Stimulated activated CD8-positive, alpha-beta memory T cell treated with anti-CD3 and anti-CD28 coated beads, Interleukin-7, amount 100 ng/mL, for 1 hour (primary cell): ENCODE data around the gene CCDC61.

ENCODE experiments used
- DNase-seq, 2 donors: peaks; one replicate each; pipeline ENCODE4 v3.0.0-alpha.2; 2020; ENCODE audit warnings: low read depth in 2 of 2

Gene CCDC61

DNA sequence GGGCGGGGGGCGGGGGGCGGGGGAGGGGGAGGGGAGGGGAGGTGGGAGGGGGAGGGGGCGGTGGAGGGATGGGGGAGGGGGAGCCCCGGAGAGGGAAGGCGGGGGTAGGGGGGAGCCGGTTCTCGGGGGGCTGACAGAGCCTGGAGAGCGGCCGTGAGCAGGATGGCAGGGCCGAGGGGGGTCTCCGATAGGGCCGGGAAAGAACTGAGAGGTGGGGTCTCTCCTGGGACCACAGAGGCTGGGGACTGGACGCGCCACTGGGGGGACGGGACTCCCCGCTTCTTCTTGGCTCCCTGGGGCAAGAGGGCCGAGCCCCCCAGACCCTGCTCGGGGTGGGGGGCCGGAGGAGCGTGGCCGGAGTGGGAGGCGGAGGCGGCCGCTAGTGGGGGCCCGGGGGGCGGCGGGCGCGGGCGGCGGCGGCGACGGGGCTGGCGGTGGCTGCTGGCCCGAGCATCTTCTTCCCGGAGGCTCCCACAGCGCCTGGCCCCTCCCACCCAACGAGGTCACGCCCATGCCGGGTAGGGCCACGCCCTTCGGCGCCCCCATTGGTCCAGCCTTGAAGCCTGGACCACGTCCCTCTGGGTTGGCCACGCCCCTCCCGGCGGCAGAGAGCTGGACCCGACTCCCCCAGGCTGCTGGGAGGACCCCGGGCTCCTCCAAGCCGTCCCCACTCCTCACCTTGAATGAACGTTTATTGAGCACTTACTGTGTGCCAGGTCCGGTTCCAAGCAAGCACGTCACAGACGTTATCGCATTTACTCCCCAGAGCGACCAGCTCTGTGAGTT lies 21.5 kb upstream of the CCDC61 start, which contains the start of gene NOVA2:
Gene NOVA2 (minus strand): TSS at position 313 of the 786 bp plus-strand sequence. CDS start 514 bp downstream, outside the sequence.
- DNase-seq = no peak

- DNase-seq = no peak
Observed at GRCh38 chr19:45975306-45976070, 19.8 kb upstream of the CCDC61 start.

- no peak for DNase-seq
Observed at GRCh38 chr19:45976178-45976577, 19.1 kb upstream of the CCDC61 start.

GRCh38 chr19:45978156-45978555 lies 17.1 kb upstream of the CCDC61 start:
- no peak for DNase-seq

- no peak for DNase-seq
Observed at GRCh38 chr19:45981350-45981749, 13.9 kb upstream of the CCDC61 start.

DNA sequence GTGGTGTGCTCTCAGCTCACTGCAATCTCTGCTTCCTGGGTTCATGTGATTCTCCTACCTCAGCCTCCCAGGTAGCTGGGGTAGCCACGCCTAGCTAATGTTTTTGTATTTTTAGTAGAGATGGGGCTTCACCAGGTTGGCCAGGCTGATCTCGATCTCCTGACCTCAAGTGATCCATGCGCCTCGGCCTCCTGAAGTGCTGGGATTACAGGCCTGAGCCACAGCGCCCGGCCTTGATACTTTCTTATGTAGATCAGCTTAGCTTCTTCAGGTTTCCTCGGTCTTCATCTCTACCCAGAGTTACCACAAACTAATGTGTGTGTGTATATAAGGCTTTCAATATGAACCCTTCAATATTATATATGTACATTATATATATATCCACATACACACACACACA lies 9.9 kb upstream of the CCDC61 start:
- no peak for DNase-seq

- DNase-seq = no peak
Observed at GRCh38 chr19:45990113-45990728, 5.0 kb upstream of the CCDC61 start.

- DNase-seq = no peak
Observed at GRCh38 chr19:45994456-45994997, 740 bp upstream of the CCDC61 start.

- DNase-seq = no peak
Observed at GRCh38 chr19:45995715-45996385, 583 bp downstream of the CCDC61 start.

DNA sequence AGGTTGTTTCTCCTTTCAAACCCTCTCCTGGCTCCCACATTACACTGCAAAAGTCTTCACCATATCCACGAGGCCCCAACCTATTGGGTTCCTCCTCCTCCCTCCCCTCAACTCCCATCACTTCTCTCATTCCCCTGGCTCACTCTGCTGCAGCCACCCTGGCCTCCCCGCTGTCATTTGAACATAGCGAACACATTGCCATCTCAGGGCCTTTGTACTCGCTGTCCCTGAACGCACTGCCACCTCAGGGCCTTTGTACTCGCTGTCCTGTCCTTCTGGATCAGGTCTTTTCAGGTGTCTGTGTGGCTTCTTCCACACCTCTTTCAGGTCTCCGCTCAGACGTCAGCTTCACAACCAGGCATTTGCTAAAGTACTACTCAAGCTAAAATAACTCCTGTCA lies 1.7 kb downstream of the CCDC61 start:
- no peak for DNase-seq

DNA sequence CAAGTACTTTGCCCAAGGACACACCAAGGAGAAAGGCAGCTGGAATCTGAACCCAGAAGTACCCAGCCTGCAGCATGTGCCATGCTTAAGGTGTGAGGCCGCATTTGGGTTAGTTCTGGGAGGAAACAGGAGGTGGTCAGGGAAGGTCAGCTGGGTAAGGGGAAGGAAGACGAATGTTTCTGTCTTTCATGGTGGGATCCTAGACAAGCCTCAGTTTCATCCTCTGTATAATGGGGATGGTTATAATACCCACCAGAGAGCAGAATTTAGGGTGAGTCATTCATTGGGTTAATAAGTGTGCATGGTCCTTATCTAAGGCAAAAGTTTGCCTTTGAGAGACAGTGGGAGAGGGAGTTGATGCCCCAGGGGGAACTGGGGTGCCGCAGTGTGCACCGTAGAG lies 3.6 kb downstream of the CCDC61 start:
- no peak for DNase-seq

DNA sequence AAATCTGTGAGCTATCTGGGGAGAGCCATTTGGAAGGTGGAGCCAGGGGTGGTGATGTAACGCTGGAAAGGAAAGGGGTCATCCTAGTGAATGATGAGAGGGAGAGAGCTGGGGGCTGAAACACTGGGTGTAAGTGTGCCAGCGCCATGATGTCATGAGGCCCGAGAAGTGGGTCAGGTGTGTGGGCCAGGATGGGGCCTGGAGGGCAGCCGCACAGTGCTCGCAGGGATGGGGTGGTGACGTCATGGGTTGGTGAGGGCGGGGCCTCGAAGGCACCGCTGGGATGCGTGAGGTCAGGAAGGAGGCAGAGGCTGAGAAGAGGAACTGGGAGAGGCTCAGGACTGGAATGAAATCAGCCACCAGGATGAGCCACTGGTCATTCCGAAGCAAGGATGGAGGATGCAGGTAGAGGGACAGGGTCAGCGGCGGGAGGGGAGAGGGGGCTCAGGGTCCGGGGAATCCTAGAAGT lies 4.4 kb downstream of the CCDC61 start:
- DNase-seq = no peak

GRCh38 chr19:46000491-46001246 lies 5.4 kb downstream of the CCDC61 start:
- peak; percentile 40 to 51 for DNase-seq

DNA sequence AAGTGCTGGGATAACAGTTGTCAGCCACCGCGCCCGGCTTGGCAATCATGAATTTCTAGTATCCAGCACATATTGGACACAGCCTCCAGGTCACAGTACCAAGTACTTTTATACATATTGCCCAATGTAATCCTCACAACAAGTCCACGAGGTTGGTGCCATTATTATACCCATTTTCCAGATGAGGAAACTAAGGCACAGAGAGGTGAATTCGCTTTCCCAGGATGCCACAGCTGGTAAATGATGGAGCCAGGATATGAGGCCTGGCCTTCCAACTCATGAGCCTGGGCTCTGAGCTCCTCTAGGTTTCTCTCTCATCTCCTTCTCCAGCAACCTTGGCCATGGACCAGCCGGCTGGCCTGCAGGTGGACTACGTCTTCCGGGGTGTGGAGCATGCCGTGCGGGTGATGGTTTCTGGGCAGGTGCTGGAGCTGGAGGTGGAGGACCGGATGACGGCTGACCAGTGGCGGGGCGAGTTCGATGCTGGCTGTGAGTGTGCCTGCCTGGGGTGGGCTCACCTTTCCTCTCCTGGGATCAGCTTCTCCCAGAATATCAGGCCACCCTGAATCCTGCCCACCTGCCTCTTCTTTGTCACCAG lies 7.5 kb downstream of the CCDC61 start:
- DNase-seq = no peak

- DNase-seq = no peak
Observed at GRCh38 chr19:46006411-46006810, 11.1 kb downstream of the CCDC61 start.

GRCh38 chr19:46009530-46010510 lies 14.6 kb downstream of the CCDC61 start:
- DNase-seq = peak; percentile 30 to 40

DNA sequence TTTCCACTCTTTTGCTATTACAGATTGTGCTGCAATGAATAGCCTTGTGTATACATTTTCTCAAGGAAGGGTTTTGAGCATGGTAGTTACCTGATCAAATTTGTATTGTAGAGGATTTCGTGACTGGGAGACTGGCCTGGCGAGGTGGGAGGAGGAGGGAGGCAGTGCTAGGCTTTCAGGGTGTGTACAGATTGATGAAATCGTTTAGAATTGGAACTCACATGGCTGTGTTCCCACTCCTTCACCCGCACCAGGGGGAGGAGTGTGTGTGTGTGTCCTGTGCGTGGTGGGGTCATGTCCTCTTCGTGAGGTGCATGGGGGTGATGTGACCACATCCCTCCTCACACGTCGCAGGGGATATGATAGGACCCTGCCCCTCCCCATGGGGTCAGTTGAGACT lies 19.3 kb downstream of the CCDC61 start:
- DNase-seq = no peak

GRCh38 chr19:46014941-46015686 lies 19.8 kb downstream of the CCDC61 start:
- peak; percentile 24 to 48 for DNase-seq
